Dermis blood vessel endothelial cell (primary cell): ENCODE measurements around the gene IRX2. TPM values are rescaled to one million over a fixed set of nuclear protein-coding genes. Genes with fewer than 3 reads are reported as not detected.

Source experiments
- DNase-seq: peaks from one replicate; pipeline ENCODE4 v3.0.0; 2010
- total RNA-seq: library from RNA; depleted of rRNA; stranded (reverse); fragments of >200 nt; gene quantifications from 2 replicates; pipeline ENCODE4 v1.2.3, GENCODE V29; 2014

IRX2 gene
- total RNA-seq, 1 donor from 2014 or later = 1.7 TPM

DNA sequence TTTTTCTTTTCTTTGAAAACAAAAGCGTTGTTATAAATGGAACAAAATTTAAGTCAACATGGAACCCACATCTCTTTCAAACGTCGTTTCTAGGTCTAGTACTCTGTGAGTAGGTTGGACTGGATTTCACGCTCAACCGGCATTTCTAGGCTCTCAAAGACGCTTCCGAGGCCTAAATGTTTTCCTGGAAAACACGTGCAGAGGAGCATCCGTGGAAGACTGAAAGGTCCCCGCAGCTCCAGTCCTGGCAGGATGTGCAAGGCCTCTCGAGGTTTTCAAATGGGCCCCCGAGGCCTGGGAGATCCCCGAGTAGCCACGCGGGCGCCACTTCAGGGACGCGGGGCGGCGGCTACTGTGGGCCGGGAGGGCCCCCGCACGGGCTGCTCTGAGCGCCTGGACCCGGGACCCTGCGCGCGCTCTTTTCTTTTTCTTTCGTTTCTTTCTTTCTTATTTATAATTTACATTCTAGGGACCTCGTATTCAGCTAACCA lies 4.2 kb upstream of the IRX2 start:
- DNase-seq = no peak

DNA sequence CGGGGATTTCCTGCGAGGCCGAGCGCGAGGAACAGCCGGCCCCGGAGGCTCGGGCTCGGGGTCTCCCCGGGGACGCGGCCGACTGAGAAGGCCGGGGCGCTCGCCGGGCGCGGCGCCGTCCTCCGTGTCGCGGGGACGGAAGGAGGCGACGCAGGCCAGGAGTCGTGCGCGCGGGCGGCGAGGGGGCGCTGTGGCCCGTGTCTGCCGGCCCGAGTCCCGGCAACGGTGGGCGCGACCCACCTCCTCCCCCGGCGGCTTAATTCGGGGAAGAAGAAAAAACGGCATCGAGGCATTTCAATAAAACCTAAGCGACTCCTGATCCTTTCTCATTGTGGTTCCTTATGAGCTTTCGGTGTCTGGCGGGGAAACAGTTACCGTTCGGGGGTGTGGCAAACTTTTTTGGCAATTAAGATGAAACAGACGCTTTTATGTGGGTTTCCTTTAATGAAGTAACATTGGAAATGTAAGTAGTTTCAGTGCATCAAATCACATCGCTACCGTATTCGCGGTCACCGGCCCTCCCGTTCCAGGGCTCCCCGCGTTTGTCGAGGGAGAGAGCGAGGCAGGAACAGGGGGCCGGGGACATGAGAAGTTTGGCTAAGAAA lies 3.7 kb upstream of the IRX2 start:
- DNase-seq = no peak

DNA sequence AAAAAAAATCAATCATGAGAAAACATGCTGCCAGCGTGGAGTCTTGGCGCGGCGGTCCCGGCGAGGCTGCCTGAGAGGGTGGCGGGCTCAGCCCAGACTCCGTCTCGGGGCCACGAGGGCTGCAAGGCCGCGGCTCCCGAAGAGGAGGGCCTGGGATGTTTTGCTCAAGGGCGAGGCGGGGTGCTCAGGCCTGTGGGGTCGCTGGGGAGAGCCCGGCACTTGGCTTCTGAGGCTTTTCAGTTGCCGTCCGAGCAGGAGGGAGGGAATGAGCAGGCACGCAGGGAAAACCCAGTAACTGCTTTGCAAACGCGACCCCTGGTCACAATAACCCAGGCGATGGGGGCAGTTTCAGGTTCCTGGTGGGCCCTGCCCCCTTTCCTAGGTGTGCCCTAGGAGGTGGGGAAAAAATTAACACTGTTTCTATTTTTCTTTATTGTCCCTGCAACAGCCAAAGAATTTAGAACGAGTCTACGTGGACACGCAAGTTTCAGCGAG lies 3.2 kb upstream of the IRX2 start:
- DNase-seq = no peak

DNA sequence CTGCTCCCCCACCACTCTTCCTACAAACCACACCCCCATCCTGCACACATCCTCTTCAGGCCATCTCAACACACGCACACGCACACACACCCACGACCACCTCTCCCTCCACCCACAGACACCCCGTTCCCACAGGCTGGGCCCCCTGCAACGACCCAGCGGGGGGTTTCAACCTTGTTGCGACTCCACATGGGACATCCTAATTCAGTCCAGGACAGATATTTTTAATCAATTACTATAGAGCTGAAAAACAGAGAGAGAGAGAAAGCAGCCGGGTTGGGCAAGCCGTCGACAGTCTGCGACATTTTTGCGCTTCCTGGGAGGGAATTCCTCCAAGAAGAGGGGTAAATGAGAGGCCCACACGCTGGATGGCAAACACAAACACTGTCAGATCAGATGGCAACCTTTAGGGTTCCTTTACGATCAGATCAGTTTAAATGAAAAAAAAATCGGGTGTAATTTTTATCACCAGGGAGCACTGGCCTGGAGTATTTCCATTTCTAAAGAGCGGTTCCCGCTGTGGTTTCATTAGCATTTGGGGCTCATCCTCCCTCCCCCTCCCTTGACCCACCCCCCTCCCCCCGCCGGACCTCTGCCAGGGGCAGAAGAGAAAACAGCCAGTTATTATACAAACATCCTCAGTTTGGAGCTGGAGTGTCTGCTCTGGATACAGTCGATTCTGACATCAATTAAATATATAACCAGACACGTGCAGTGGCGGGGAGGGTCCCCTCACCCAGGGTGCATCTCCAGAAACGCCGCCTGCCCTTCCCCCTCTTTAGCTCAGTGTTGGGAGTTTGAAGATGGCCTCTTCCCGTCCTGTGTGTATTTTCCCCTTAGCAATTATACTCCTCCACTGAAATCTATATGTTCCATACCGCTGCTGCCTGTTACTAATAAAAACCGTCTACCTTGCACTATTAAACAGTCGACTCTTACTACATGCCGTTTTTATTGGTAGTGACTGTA lies 2.3 kb upstream of the IRX2 start:
- DNase-seq = no peak

DNA sequence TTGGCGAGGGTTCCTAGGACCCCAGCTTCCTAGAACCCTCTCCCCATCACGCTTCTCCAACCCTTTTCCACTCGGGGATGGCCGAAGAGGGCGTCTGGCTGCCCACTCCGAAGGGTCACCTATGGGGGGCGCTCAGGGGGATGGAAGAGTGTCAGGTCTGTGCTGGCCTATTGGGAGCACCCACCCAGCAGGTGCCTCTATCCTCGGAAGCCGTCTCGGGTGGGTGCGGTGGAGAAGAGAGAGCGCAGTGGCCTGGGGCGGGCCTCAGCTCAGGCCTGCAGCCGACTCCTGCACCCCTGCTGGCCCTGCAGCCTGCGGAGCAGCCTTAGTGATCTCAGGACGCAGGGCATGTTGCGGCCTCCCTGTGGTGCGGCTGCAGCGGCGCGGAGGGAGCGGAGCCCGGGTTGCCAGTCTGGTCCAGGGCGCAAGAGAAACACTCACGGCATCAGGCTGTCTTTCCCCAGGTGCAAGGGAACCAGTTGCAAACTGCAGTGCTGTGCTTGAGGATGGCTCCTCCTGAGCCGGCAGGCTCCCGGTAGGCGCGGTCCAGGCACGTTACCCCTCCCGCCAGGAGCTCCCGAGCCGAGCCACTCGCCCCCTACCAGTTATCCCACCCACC lies 1.5 kb upstream of the IRX2 start:
- no peak for DNase-seq

DNA sequence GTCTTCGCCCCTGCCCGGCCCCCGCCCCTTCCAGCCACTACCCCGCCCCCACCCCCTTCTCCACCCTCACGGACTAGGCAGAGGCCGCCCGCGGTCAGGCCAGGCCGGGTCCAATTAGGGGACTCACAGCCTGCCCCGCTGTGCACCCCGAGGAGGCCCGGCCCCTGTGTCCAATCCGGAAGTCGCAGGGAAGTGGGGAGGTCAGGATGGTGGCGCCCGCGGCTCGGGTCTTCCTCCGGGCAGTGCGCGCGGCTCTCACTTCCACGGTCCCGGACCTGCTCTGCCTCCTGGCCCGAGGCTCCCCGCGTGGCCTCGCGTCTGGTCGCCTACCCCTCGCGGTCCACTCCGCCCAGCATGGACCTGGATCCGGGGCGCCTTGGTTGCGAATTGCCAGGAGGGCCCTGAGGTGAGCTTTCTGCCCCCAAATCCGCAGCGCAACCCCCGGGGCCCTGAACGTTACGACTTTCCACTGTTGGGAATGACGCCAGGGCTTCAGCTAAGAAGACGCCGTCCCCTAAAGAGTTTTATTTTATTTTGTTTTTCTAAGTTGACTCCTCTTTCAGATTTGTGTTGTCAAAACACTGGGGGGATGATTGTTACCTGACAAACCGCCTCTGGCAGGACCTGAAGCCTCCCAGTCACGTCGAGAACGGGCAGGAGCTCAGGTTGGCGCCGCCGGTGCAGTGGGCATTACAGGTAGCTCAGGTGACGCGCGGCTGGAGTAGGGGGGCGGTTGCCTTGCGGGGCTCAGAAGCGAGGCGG lies 763 bp upstream of the IRX2 start:
- DNase-seq = no peak

DNA sequence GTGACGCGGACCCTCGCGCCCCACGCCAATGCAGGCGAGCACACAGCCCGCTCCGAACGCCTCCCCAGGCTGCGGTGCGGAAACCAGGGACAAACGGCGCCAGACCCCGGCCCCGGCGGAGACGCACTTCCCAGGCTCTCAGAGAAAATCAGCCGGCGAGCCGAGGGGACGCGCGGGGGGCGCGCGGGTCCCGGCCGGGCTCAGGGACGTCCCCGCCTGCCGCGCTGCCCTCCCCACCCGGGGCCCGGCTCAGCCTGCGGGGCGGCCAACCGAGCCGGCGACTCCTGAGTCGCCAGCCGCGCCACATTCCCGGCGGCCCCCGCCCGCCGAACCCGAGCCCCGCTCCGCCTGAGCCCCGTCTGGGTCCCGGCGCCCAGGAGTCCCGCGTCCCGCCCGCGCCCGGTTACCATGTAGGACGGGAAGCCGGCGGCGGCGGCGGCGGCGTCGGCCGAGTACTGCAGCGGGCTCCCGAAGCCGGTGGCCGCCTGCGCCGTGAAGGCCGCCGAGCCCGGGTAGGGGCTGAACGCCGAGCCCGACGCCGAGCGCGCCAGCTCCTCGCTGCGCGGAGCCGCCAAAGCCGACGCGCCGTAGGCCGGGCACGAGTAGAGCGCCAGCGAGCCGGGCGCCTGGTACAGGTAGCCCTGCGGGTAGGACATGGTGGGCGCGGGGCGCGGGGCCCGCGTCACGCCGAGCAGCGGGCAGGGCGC lies 566 bp downstream of the IRX2 start:
- peak; percentile 13 for DNase-seq

DNA sequence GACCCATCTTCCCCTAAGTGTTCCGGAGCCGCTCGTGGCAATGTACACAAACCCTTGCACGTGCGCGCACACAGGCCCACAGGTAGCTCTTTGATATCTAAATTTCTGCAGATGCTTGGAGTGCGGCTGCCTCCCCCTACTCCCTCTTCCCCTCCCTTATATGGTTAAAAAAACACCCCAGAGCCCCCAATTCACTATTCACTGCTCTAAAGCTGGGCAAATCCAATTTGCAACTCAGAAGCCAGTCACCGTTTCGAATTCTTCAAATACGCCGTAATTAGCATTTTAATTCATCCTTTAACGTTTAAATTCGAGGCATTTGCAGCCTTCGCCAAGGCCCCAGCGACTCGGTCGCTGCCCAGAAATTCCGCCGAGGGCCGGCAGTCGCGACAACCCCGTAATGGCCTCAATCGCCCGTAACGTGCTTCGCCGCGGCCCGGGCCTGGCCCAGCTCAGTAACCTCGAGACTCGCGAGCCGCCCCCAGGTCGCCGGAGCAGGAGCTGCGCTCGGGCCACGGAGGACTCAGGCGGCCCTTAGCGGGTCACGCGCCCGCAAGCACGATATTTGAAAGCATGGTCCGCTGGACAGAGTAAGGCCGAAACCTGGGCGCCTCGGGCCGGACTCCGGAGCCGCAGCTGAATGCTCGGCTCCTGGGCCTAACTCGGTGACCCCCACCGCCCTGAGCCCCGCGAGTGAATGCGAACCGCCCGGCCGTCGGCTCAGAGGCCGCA lies 1.3 kb downstream of the IRX2 start:
- no peak for DNase-seq

DNA sequence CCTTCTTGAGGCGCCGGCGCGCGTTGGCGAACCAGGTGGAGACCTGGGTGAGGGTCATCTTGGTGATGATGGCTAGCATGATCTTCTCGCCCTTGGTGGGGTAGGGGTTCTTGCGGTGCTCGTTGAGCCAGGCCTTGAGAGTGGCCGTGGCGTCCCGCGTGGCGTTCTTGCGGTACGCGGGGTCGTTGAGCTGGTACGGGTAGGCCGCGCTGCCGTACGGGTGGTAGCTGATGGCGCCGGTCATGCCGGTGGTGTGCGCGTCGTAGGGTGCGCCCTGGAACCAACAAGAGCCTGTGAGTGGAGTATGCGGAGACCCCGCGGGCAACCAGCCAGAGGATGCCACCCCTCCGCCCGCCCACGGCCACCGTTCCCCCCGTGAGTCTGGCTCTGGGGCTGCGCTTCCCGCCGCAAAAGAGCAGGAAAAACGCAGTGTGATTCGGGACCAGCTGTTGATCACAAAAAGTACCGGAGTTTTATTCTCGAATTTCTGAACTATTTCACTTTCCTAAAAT lies 1.9 kb downstream of the IRX2 start:
- no peak for DNase-seq

DNA sequence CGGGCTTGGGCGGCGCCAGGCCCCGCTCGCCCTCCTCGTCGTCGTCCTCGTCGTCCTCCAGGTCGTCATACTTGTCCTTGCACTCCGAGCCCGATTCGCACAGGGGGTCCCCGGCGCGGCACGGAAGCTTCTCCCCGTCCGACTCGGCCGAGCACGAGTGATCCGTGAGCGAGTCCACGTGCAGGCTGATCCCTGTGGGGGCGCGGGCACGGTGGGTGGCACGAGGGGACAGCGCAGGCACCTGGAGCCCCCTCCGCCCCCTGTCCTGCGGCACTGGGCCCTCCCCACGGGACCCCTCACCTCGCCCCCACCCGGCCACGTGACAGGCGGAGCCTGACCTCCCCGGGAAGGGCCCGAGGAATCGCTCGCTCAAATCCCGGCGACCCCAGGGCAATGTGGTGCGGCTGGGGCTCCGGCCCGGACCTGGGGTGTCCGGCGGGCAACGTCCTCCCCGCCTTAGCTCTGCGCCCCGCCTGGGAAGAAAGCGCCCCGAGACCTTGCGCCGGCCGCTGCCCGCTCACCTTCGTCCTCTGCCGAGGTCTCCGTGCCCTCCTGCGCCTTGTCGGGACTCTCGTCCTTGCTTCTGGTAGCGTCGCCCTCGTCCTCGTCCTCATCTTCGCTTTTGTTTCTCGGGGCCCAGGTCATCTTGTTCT lies 2.5 kb downstream of the IRX2 start:
- no peak for DNase-seq

DNA sequence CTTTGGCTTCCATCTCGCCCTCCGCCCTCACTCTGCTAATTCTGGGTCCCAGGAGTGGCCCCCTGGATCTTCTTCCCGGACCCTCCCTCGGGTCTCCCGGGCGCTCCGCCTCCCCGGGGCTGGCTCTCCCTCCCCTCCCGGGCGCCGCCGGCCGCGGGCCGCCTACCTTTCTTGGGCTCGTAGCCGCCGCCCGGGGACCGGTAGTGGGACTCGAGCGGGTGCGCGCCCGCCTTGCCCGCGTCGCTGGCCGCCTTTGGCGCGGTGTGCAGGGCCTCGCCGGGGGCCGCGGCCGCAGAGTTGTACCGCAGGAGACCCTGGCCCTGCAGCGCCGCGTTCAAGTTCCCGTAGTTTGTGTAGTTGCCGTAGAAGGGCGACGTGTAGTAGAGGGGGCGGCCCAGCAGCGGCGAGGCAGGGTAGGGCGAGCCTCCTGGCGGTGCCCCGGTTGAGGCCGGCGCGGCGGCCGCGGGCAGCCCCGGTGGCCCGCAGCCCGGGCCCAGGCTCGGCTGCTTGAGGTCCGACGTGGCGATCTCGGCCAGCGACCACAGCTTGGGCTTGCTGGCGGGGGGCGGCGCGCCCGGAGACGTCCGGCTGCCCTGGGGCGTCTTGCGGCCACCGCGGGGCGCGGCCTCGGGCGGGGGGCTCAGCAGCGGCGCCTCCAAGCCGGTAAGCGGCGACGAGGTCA lies 3.2 kb downstream of the IRX2 start:
- no peak for DNase-seq

DNA sequence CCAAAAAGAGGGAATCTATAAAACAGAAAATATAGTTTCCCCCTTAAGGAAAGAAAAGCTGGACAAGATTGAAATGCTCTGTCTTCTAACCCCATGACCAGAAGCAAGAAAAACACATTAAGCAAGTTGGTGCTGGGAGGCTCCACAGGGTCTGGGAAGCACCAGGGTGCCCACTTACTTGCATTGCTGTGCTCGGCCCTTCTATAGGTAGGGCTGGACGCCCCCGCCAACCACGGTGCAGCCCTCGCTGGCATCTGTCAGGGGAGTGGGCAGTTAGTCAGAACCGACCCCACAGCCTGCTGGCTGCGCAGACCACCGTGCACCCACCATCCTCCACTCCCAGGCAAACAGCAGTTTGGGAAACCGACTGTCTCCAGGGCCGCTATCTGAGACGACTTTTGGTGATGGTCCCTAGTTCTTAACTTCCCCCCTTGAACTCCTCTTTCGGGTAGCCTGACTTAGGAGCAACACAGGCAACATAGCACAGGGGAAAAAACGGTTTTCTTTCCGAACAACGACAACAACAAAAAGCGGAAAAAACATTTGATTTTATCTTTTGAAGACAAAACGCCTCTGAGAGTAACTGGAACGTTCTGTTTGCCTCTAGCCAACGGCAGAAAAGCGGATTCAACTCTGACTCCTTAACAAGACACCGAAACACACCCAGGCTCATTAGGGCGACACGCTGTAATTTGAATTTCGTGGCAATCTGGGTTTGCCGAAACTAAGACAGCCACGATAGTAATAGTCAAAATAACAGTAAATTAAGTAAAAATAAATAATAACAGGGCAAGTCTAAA lies 3.9 kb downstream of the IRX2 start:
- DNase-seq = no peak

DNA sequence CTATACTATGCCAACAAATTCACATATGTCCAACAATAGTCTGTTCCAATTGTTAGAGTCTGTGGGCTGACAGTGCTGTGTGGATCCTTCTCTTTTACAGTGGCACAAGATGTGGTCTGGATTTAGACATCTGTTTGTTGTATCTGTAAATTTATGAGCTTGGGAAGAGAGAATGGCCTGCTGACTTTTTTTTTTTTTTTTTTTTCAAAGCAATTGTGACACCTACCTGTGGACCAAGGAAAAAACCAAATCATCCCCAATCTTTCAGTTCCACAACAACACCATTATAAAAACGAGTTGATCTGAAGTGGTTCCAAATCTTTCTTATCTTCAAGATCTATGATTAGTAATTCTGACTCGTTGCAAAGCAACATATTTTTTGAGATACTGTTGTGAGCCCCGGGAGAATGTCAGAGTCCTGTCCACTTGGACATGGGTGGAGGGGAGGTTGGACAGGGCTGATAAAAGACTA lies 4.9 kb downstream of the IRX2 start:
- DNase-seq = no peak

DNA sequence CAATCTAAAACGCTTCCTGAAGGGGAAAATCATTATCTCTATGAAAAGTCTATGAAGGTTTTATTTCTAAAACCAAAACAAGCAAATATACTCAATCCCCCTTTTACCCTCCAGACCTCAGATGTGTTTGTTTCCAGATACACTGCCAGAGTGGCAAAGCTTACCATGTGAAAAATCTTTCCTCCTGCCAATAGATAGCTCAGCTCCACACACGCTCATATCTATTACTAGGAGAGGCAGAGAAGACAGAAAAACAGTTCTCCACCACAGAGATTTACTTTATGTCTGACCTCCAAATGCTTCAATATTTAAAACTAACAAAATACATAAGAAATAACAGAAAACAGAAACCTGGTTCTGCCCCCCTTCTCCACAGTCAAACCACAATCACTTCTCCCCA lies 7.0 kb downstream of the IRX2 start:
- DNase-seq = no peak

DNA sequence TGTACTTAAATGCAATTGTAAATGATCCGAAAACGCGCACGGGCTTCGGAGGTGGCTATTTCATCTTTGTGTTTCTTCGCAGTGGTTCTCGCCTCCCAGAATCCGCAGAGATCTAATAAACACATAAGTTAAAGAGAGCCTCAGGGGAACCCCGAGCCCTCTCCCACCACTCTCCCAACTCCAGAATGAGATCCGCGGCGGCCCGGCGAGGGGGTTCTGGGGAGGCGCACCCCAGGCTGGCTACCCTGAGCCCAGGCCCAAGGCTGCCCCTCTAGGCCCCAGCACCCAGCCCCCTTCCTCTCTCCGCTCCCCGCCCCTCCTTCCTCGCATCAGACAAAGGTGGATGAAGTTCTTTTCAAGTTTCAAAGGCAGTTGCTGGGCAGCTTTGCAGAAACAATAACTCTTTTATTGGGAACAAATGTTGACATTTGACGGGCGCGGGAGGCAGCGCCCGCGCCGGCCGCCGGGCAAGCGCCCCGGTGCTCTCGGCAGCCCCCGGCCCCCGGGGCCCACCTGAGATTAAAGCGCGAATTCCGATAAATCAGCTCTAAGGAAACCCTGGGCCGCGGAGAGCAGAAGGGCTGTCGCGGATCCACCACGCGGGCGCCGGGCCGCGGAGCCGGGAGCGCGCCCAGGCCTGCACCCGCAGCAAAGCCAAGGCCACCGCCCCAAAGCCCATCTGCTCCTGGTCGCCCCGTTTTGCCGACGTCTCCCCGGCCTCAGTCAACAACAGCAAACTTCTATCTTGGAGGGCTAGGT lies 8.4 kb downstream of the IRX2 start:
- no peak for DNase-seq

DNA sequence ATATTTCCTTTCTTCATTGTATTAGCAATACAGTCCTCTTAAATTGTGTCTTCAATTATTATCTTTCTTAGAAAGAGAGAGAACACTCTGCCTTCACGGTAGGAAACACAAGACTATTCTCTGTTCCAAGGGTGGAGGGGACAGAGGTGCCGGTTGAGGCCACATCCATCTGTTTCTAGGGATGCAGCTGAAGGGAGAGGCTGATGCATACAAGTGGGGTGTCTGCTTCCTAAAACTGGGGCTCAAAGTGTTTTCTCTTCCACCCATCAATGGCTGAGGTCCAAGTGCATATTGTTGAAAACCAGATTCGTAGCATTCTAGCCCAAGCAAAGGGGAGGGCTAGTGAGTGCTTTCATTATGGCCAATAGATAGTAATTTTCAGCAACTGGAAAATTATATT lies 9.5 kb downstream of the IRX2 start:
- no peak for DNase-seq

DNA sequence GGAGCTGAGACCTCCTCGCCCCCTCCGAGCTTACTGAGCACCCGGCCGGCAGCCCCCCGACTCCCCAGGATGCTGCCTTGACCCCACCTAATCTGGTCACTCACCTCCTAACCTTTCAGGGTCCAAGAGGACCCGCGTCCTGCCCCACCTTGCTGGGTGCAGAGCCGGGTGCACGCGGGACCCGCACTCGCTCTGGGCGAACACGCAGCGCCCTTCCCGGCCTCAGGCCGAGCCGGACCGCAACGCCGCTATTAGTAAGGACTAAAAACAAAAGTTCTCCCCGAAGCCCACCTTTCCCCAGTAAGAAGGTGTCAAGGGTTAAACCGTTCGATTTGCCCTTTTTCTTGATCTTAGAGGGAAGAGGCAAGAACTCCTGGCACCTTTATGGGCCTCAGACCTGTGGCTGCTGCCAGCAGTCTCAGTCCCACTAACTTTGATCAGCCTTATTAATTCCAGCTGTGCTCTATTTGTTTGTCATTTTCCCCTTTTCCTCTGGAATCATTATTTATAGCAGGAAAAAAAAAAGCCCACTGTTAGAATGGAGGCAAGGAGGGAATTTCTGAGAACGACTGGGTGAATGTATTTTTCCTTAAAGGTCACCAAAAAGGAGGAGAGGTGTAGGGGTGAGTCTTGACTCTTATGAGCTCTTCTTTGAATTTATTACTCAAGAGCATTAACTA lies 10.5 kb downstream of the IRX2 start:
- DNase-seq = no peak
